IMR-90 (cell line): Measurements from ENCODE around the gene ZDHHC1. TPM values are rescaled to one million over a fixed set of nuclear protein-coding genes. Genes with fewer than 3 reads are reported as not detected.

Experiments used
- ATAC-seq: fragments of 200-7000 bp; cut with Tn5 transposase; 2 replicates; pipeline ENCODE4 v1.9.1; 2020; ENCODE audit warnings: low read depth, mild to moderate bottlenecking, moderate library complexity
- BruUV-seq: library from RNA; stranded (reverse); fragments of 400-500 nt; replicated peaks from 2 replicates; lab custom pipeline; 2021; lab: Mats Ljungman, UMichigan
- CTCF ChIA-PET: fragments of 300-600 bp; formaldehyde crosslinking; extraction: SDS; loops from one replicate; lab custom pipeline; 2021; ENCODE audit warnings: antibody characterized with exemption; lab: Yijun Ruan, JAX
- POLR2A ChIA-PET: fragments of 300-600 bp; sonication (Branson Sonifier 250); formaldehyde crosslinking; loops from one replicate; lab custom pipeline; 2022; ENCODE audit warnings: antibody characterized with exemption; ENCODE audit not compliant: unreplicated experiment; lab: Charles Lee
- DNase-seq: peaks from one replicate; pipeline ENCODE4 v3.0.0; 2013
- H2AFZ ChIP-seq: replicated peaks from 2 replicates; pipeline ENCODE3; 2013; ENCODE audit warnings: low read length, mild to moderate bottlenecking; ENCODE audit not compliant: poor library complexity
- H2AK5ac ChIP-seq: 2 replicates; pipeline ENCODE4 v1.6.1; 2013; ENCODE audit warnings: low read depth, low read length, inconsistent platforms
- H2AK9ac ChIP-seq: replicated peaks from 2 replicates; pipeline ENCODE3; 2013; ENCODE audit warnings: mild to moderate bottlenecking, low read depth, low read length, moderate library complexity; ENCODE audit not compliant: poor library complexity
- H2BK120ac ChIP-seq: 2 replicates; pipeline ENCODE4 v1.6.1; 2013; ENCODE audit warnings: low read depth, low read length, inconsistent platforms
- H2BK15ac ChIP-seq: 3 replicates; pipeline ENCODE4 v1.6.1; 2013; ENCODE audit warnings: low read depth, low read length, inconsistent platforms
- H2BK20ac ChIP-seq: 2 replicates; pipeline ENCODE4 v1.6.1; 2013; ENCODE audit warnings: low read depth, mild to moderate bottlenecking, inconsistent platforms, low read length, moderate library complexity
- H2BK5ac ChIP-seq: 2 replicates; pipeline ENCODE4 v1.6.1; 2013; ENCODE audit warnings: mild to moderate bottlenecking, low read depth, low read length, inconsistent platforms; ENCODE audit not compliant: poor library complexity, severe bottlenecking
- H3K14ac ChIP-seq: replicated peaks from 2 replicates; pipeline ENCODE4 v1.6.1; 2013; ENCODE audit warnings: low read depth, low read length, inconsistent platforms
- H3K18ac ChIP-seq: 2 replicates; pipeline ENCODE4 v1.6.1; 2013; ENCODE audit warnings: low read depth, low read length, control low read depth
- H3K23ac ChIP-seq: 2 replicates; pipeline ENCODE4 v1.6.1; 2013; ENCODE audit warnings: low read depth, low read length, inconsistent platforms
- H3K27ac ChIP-seq: 2 replicates; pipeline ENCODE4 v1.5.1; 2013; ENCODE audit warnings: mild to moderate bottlenecking, control low read depth, low read length; ENCODE audit not compliant: insufficient read depth
- H3K27me3 ChIP-seq: 2 replicates; pipeline ENCODE4 v1.6.1; 2013; ENCODE audit warnings: low read length; ENCODE audit not compliant: control insufficient read depth, insufficient read depth
- H3K36me3 ChIP-seq: 2 replicates; pipeline ENCODE4 v1.6.1; 2013; ENCODE audit warnings: low read length, mixed read lengths; ENCODE audit not compliant: control insufficient read depth, insufficient read depth
- H3K4ac ChIP-seq: 2 replicates; pipeline ENCODE4 v1.6.1; 2013; ENCODE audit warnings: low read depth, low read length, inconsistent platforms
- H3K4me1 ChIP-seq: 2 replicates; pipeline ENCODE4 v1.6.1; 2013; ENCODE audit warnings: low read length, mixed read lengths; ENCODE audit not compliant: control insufficient read depth, insufficient read depth
- H3K4me2 ChIP-seq: 2 replicates; pipeline ENCODE4 v1.6.1; 2013; ENCODE audit warnings: low read depth, mild to moderate bottlenecking, control low read depth, low read length, moderate library complexity
- H3K4me3 ChIP-seq: 2 replicates; pipeline ENCODE4 v1.5.1; 2013; ENCODE audit warnings: low read depth, mild to moderate bottlenecking, control low read depth, low read length, moderate library complexity; ENCODE audit not compliant: insufficient read depth
- H3K56ac ChIP-seq: 2 replicates; pipeline ENCODE4 v1.6.1; 2013; ENCODE audit warnings: low read length, inconsistent platforms; ENCODE audit not compliant: insufficient read depth; ENCODE audit errors: extremely low read depth
- H3K79me1 ChIP-seq, 2 experiments: 2 replicates each; pipeline ENCODE4 v1.6.1; 2013; ENCODE audit warnings: low read length in 2 of 2, inconsistent platforms in 1 of 2, low read depth in 1 of 2
- H3K9ac ChIP-seq: 2 replicates; pipeline ENCODE4 v1.6.1; 2013; ENCODE audit warnings: low read depth, low read length, control low read depth
- H3K9me1 ChIP-seq: 2 replicates; pipeline ENCODE4 v1.6.1; 2013; ENCODE audit warnings: low read length, inconsistent platforms; ENCODE audit not compliant: insufficient read depth
- H3K9me3 ChIP-seq: 2 replicates; pipeline ENCODE4 v1.6.1; 2013; ENCODE audit warnings: low read length; ENCODE audit not compliant: control insufficient read depth, insufficient read depth
- H4K20me1 ChIP-seq: 2 replicates; pipeline ENCODE4 v1.6.1; 2013; ENCODE audit warnings: low read length, inconsistent platforms; ENCODE audit not compliant: insufficient read depth
- H4K5ac ChIP-seq: 2 replicates; pipeline ENCODE4 v1.6.1; 2013; ENCODE audit warnings: mild to moderate bottlenecking, low read depth, low read length, control low read depth
- H4K8ac ChIP-seq, 2 experiments: 2 replicates each; pipeline ENCODE4 v1.6.1; 2013; ENCODE audit warnings: low read depth in 2 of 2, low read length in 2 of 2, control low read depth in 1 of 2, inconsistent platforms in 1 of 2
- H4K91ac ChIP-seq: 2 replicates; pipeline ENCODE4 v1.6.1; 2013; ENCODE audit warnings: low read depth, low read length, inconsistent platforms; ENCODE audit not compliant: insufficient read depth
- BHLHE40 ChIP-seq: fragments of 150-350 bp; IDR thresholded peaks from 2 replicates; pipeline ENCODE4 v1.6.1; 2016; ENCODE audit warnings: mild to moderate bottlenecking, low read depth, low read length
- CEBPB ChIP-seq: IDR thresholded peaks from 2 replicates; pipeline ENCODE4 v1.6.1; 2012; ENCODE audit warnings: low read depth, low read length, improper control_type of control experiment
- CHD1 ChIP-seq: IDR thresholded peaks from 2 replicates; pipeline ENCODE4 v1.6.1; 2012; ENCODE audit warnings: low read depth, low read length, improper control_type of control experiment
- FOS ChIP-seq: fragments of 150-350 bp; IDR thresholded peaks from 2 replicates; pipeline ENCODE4 v1.6.1; 2016; ENCODE audit warnings: low read depth, low read length
- MAFK ChIP-seq: IDR thresholded peaks from 2 replicates; pipeline ENCODE4 v1.6.1; 2012; ENCODE audit warnings: low read depth, low read length, improper control_type of control experiment
- MXI1 ChIP-seq: IDR thresholded peaks from 2 replicates; pipeline ENCODE4 v1.6.1; 2012; ENCODE audit warnings: low read depth, mild to moderate bottlenecking, low read length, moderate library complexity, borderline replicate concordance
- NFE2L2 ChIP-seq: fragments of 150-350 bp; IDR thresholded peaks from 2 replicates; pipeline ENCODE4 v1.6.1; 2016; ENCODE audit warnings: low read depth, mild to moderate bottlenecking, low read length
- RAD21 ChIP-seq: IDR thresholded peaks from 2 replicates; pipeline ENCODE4 v1.6.1; 2012; ENCODE audit warnings: low read length, improper control_type of control experiment
- SMC3 ChIP-seq: fragments of 150-350 bp; IDR thresholded peaks from 2 replicates; pipeline ENCODE4 v1.6.1; 2016; ENCODE audit warnings: low read depth, mild to moderate bottlenecking, antibody characterized with exemption, low read length, moderate library complexity
- USF2 ChIP-seq: fragments of 150-350 bp; IDR thresholded peaks from 2 replicates; pipeline ENCODE4 v1.6.1; 2017; ENCODE audit warnings: mild to moderate bottlenecking, antibody characterized with exemption, low read length, low read depth
- WGBS, 2 experiments: methylation state at CpG; one replicate each; pipeline versions ENCODE4 v1.1.5 to v1.1.7; 2013; ENCODE audit warnings: missing lambda C conversion rate in 2 of 2; ENCODE audit not compliant: insufficient read length in 1 of 2; ENCODE audit errors: extremely low coverage in 2 of 2; 5-methylcytosine and 5-hydroxymethylcytosine counted together
- dilution Hi-C: fragments of 300-500 bp; cut with HindIII; formaldehyde crosslinking; loops from one replicate; pipeline ENCODE4 v1.14.3; 2018; ENCODE audit warnings: low sequenced_read_pairs; ENCODE audit not compliant: unreplicated experiment
- in situ Hi-C: fragments of 300-500 bp; cut with MboI; formaldehyde crosslinking; loops from 3 replicates; pipeline ENCODE4 v1.14.3; 2019; ENCODE audit warnings: low sequenced_read_pairs, inconsistent platforms, mixed read lengths
- intact Hi-C: fragments of 100-400 bp; cut with micrococcal nuclease; formaldehyde crosslinking; loops from 2 replicates; pipeline ENCODE4 v1.10.0; 2022
- polyA plus RNA-seq, 3 experiments: library from polyadenylated mRNA; depleted of rRNA; stranded (reverse); fragments of >200 nt; gene quantifications; 2 replicates each; pipeline ENCODE4 v1.2.3, GENCODE V29; 2012; ENCODE audit warnings: low replicate concordance in 1 of 3
- total RNA-seq: library from RNA; depleted of rRNA; stranded (reverse); fragments of >200 nt; gene quantifications from 2 replicates; pipeline ENCODE4 v1.2.3, GENCODE V29; 2012

Gene ZDHHC1
- total and polyA plus RNA-seq, 2 of the 4 experiments (the other 2 are of a cell fraction), result 2.0 to 5.9 TPM

DNA sequence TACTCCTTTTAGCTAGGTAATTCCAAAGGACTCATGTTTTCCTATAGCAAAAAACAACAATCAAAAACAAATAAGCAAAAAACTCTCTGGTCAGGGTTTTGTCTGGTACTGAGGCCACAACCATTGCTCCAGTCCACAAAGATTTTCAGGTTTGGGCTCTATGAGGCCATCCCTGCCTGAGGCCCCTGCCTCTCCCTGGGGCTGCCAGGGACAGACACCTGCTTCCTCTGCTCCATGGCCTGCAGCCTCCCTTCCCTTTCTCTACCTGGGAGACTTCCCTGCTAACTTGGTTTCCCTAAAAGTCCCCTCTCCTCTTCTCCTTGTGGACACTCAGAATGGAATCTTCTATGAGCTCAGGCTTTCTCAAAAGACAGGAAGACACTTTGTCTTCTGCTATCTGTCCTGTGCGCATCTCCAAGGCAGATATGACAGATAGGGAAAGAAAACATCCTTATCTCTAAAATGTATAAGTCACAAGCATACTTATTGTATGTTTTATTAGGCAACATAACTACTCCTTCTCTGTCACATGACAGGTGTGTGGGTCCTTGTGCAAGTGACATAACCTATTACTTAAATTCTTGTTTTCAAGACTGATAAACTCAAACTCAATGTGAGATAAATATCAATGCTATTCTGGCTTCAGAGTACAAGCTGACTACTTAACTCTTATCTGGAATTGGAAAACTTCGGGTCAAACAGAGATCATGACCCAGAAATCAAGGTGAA, 1.2 kb upstream of the ZDHHC1 start:
- no peak overlapping the region for H2AFZ ChIP-seq
- H2BK120ac ChIP-seq, result no peak overlapping the region
- no peaks in the 10 kb centered on the region; the same call in 1 of the 2 replicates for H3K27me3 ChIP-seq
- peaks cover 2 to 15% of the 10 kb centered on the region in 2 experiments; a peak in 3 of 4 replicates for H3K79me1 ChIP-seq
- H4K8ac ChIP-seq, result no peak overlapping the region
- no peak overlapping the region for H3K9ac ChIP-seq
- H4K5ac ChIP-seq, result no peak overlapping the region
- no peak overlapping the region for H3K56ac ChIP-seq
- TF ChIP-seq MAFK (no peak), RAD21 (no peak), CEBPB (no peak), USF2 (no peak), SMC3 (no peak), CHD1 (no peak), FOS (no peak), NFE2L2 (no peak), MXI1 (no peak), BHLHE40 (no peak)
- H3K36me3 ChIP-seq, result no peaks in the 10 kb centered on the region
- no peak overlapping the region for H2BK15ac ChIP-seq
- no peaks in the 10 kb centered on the region for H3K9me1 ChIP-seq
- H3K18ac ChIP-seq, result no peak overlapping the region
- no peak overlapping the region for H3K23ac ChIP-seq
- no peak overlapping the region for H3K14ac ChIP-seq
- no peak overlapping the region for H3K27ac ChIP-seq
- ATAC-seq (no peak), DNase-seq (no peak)
- ChIA-PET POLR2A (no interaction called here), CTCF (interaction anchor here (0.7 to 1.6 kb wide), 2 partner anchors 10 kb away, joined by 3 to 6 read pairs; no protein-coding TSS in a partner anchor)
- no peak overlapping the region for H4K91ac ChIP-seq
- H3K4me2 ChIP-seq, result no peak overlapping the region
- H3K4ac ChIP-seq, result no peak overlapping the region
- no peak overlapping the region for H3K4me3 ChIP-seq
- H2AK9ac ChIP-seq, result no peak overlapping the region
- H3K4me1 ChIP-seq, result no peaks in the 10 kb centered on the region; the same call in 1 of the 2 replicates
- no CpG with 5 or more reads among the region's 2 CpGs for WGBS, 2 experiments
- H3K9me3 ChIP-seq, result no peaks in the 10 kb centered on the region
- intact Hi-C loops, result no loop called here
- in situ Hi-C loops, result no loop called here
- H2BK5ac ChIP-seq, result no peak overlapping the region
- no TSS peak for BruUV-seq
- dilution Hi-C loops, result no loop called here
- no peaks in the 10 kb centered on the region for H4K20me1 ChIP-seq
- H2BK20ac ChIP-seq, result no peak overlapping the region
- H2AK5ac ChIP-seq, result no peak overlapping the region
